GM20000 (cell line): Measurements from ENCODE around the gene COX17.

Experiments used
- DNase-seq: peaks from one replicate; pipeline ENCODE4 v3.0.0; 2012; ENCODE audit warnings: low spot score
- CTCF ChIP-seq: IDR thresholded peaks from 2 replicates; pipeline ENCODE4 v1.5.1; 2012; ENCODE audit warnings: mild to moderate bottlenecking, control low read depth; ENCODE audit errors: extremely low read depth, missing control alignments

COX17 gene

GRCh38 chr3:119663885-119664284, 13.3 kb downstream of the COX17 start:
- TF ChIP-seq CTCF, result no peak
- DNase-seq, result no peak

DNA sequence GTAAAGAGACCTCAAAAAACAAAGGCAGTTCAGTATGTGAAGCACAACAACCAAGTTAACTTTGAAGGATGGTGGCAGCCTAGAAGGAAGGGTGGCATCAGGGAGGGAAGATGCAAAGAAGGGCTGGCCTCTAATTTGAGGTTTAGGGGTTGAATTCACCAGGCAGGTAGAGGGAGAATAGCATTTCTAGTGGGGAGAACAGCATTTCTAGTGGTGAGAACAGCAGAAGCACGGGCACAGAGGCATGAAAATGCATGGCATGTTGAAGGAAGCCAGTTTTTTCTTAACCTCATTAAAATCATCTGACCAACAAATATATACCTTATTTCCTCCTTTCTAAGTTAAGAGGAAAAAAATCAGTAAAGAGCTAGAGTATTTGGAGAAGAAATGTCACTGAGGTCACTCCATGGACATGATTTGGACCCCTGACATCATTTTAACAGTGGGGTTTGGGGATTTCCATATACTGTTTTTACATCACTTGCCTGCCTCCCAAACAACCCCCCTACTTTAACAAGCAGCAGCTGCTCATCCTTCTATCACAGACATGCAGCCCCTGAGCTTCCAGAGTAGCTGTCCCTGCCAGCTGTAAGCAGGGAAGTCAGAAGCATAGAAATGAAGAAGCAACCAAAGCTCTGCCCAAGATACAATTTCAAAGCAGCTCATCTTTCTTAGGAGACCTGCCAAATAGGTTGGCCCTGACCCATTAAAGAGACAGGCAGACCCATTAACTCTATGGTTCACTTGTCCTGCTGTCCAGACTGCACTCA, 14.4 kb downstream of the COX17 start:
- TF ChIP-seq CTCF, result no peak
- DNase-seq, result no peak

DNA sequence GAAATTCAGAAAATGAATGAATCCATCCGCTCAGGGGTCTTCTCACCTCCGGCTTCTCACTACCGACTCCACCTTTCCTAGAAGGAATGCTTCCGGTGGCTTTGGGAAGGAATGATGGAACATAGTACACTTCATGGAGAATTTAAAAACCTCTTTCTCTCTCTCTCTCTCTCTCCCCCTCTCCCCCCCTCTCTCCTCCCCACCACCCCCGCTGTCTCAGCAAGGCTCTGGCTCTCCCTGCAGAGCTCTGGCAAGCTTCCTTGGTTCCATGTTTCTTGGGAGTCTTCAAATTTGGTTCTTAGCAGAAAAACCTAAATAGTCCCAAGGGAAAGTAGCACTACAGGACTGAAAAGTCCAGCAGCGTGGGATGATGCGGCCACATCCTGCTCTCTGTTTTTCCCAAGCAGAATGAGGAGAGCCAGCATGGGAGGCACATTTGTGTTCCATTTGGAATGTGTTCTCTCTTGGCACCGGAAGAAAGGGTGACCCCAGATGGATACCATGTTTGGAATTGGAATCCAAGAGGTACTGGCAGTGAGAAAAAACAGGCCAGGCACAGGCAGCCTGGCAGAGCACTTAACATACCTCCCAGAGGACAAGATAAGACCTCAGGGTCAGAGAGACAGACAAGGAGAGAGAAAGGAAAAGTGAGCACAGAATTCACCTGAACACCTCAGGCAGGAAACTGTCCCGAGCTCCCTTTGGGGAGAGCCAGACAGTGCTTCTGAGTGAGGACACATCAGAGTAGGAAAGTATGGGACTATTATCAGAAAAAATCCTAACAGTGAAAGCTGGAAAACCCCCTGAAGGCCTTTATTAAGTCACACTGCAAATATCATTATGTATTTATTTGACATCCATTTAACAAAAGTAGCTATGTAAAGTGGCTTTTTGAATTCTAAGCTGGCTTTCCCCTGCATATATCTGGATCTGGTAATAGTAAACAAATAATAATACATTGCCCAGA, 16.4 kb downstream of the COX17 start, which contains the start of gene POPDC2:
POPDC2 (minus strand) TSS at position 116 of the 967 bp plus-strand sequence. CDS start 166 bp downstream, outside the sequence.
- DNase-seq, result no peak
- no peak for TF ChIP-seq CTCF

GRCh38 chr3:119659606-119660291, 17.5 kb downstream of the COX17 start:
- no peak for DNase-seq
- TF ChIP-seq CTCF, result no peak

DNA sequence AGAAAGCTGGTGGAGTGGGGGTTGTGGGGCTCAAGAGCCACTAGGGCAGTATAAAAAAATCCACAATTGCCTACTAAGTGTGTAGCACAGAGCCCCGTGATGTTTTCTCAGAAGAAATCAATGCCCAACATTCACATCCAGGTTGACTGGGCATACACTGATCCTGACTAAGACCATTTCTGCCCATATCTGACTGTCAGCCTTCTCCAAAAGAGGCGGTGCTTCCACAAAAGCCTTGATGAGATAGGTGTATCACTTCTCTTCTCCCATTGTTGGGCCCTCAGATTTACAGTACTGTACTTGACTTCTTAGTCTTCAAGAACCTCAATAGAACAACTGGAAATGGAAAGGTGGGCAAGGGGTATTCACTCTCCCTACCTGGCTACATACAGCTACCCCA, 18.2 kb downstream of the COX17 start:
- DNase-seq, result no peak
- no peak for TF ChIP-seq CTCF

- no peak for TF ChIP-seq CTCF
- no peak for DNase-seq
These were observed 19.1 kb downstream of the COX17 start for GRCh38 chr3:119657887-119658702.
